Loucy (cell line): Measurements from ENCODE around the gene WWOX.

Experiments
- EZH2phosphoT487 ChIP-seq: fragments of 200-600 bp; IDR thresholded peaks from 2 replicates; pipeline ENCODE4 v1.6.1; 2018; ENCODE audit warnings: antibody characterized with exemption, mild to moderate bottlenecking, moderate library complexity, borderline replicate concordance
- TF ChIP-seq, protein P1 (sequence below): fragments of 200-600 bp; sonication (generic); conservative IDR thresholded peaks from 2 replicates; pipeline ENCODE4 v1.5.1; 2014; ENCODE audit warnings: mild to moderate bottlenecking, antibody characterized with exemption, low read length

DNA sequence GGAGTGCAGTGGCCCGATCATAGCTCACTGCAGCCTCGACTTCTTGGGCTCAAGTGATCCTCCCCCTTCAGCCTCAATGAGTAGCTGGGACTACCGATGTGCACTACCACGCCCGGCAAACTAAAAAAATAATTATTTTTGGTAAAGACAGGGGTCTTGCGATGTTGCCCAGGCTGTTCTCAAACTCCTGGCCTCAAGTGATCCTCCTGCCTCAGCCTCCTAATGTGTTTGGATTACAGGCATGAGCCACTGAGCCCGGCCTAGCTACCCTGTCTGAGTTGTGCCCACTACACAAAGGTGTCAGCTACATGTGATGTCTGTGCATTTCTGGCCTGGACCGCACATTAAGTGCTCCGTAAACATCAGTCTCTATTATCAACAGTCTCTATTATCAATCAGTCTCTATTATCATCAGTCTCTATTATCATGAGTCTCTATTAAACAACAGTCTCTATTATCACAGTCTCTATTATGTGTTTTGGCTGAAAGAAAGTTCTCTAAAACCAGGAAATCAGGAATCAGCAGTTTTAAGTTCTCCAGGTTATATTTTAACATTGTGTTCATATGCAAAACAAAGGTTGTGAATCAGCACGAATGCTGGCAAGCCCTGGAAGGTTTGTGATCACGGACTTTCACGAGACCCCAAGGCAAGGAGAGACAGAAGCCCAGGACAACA lies 721 bp upstream of the WWOX start:
- TF ChIP-seq, protein P1, sequence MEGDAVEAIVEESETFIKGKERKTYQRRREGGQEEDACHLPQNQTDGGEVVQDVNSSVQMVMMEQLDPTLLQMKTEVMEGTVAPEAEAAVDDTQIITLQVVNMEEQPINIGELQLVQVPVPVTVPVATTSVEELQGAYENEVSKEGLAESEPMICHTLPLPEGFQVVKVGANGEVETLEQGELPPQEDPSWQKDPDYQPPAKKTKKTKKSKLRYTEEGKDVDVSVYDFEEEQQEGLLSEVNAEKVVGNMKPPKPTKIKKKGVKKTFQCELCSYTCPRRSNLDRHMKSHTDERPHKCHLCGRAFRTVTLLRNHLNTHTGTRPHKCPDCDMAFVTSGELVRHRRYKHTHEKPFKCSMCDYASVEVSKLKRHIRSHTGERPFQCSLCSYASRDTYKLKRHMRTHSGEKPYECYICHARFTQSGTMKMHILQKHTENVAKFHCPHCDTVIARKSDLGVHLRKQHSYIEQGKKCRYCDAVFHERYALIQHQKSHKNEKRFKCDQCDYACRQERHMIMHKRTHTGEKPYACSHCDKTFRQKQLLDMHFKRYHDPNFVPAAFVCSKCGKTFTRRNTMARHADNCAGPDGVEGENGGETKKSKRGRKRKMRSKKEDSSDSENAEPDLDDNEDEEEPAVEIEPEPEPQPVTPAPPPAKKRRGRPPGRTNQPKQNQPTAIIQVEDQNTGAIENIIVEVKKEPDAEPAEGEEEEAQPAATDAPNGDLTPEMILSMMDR: no peak
- no peak for TF ChIP-seq EZH2phosphoT487
